Right ventricle myocardium superior (tissue), 1 donor: Measurements from ENCODE around the gene TMEM151B. TPM values are rescaled to one million over a fixed set of nuclear protein-coding genes. Genes with fewer than 3 reads are reported as not detected.

Source experiments
- ATAC-seq: fragments of 200-7000 bp; cut with Tn5 transposase; one replicate; pipeline ENCODE4 v1.9.1; 2020; ENCODE audit warnings: mild to moderate bottlenecking; ENCODE audit not compliant: poor library complexity
- DNase-seq: peaks from one replicate; pipeline ENCODE4 v3.0.0-alpha.2; 2020
- intact Hi-C: fragments of 100-400 bp; cut with DNase I; formaldehyde crosslinking; loops from one replicate; pipeline ENCODE4 v1.11.2; 2022
- long read RNA-seq: library from polyadenylated mRNA; unstranded; transcript quantifications from one replicate; pipeline ENCODE4 v2.0.0, GENCODE V29; 2021
- total RNA-seq: library from RNA; stranded (reverse); fragmentation: NEBNext Ultra II Directional; extraction: Animal tissue kit (Norgen Biotek cat#: 25700); gene quantifications from one replicate; pipeline ENCODE4 v1.2.1, GENCODE V29; 2021
- donor health status: DM: no; HTN: yes; CAD: no; lungs with severe emphysema.

The TMEM151B gene
- total RNA-seq = not detected
- long read RNA-seq = 0 reads

- DNase-seq (no peak), ATAC-seq (no peak)
- intact Hi-C loops = loop anchor here (5.0 kb wide), 1 partner anchor 37 kb away; no protein-coding TSS in a partner anchor
Measured at GRCh38 chr6:44269921-44270525, at the start of gene TMEM151B. Gene TMEM151B, plus strand, starts transcription at chr6:44270450. Its CDS starts 293 bp downstream, at chr6:44270743.

GRCh38 chr6:44220913-44221290 lies 49.3 kb upstream of the TMEM151B start:
- ATAC-seq (no peak), DNase-seq (no peak)
- intact Hi-C loops = no loop called here

- ATAC-seq = peak; percentile 59
- peak; percentile 96 for DNase-seq
- intact Hi-C loops = no loop called here
Measured at GRCh38 chr6:44221291-44221960, 48.8 kb upstream of the TMEM151B start.

- no peak for DNase-seq
- intact Hi-C loops = no loop called here
- no peak for ATAC-seq
Measured at GRCh38 chr6:44221961-44222335, 48.3 kb upstream of the TMEM151B start.

- DNase-seq (no peak), ATAC-seq (no peak)
- intact Hi-C loops = no loop called here
Measured at GRCh38 chr6:44222486-44223318, 47.5 kb upstream of the TMEM151B start.

GRCh38 chr6:44223319-44224028 lies 46.8 kb upstream of the TMEM151B start, which contains the start of gene SLC29A1:
Gene SLC29A1, plus strand, starts transcription at chr6:44223595. Its CDS starts 3,719 bp downstream, at chr6:44227314.
- intact Hi-C loops = no loop called here

GRCh38 chr6:44224029-44224964 lies 46.0 kb upstream of the TMEM151B start:
- DNase-seq (no peak), ATAC-seq (no peak)
- intact Hi-C loops = no loop called here

More at GRCh38 chr6:44223319-44224028, 46.8 kb upstream of the TMEM151B start, which contains the start of gene SLC29A1:
- ATAC-seq (peak; percentile 49), DNase-seq (peak; percentile 90)

GRCh38 chr6:44224965-44225305 lies 45.3 kb upstream of the TMEM151B start:
- DNase-seq = no peak
- intact Hi-C loops = no loop called here
- no peak for ATAC-seq

GRCh38 chr6:44225579-44226325 lies 44.5 kb upstream of the TMEM151B start:
- DNase-seq (no peak), ATAC-seq (no peak)

GRCh38 chr6:44226368-44227147 lies 43.7 kb upstream of the TMEM151B start:
- peak; percentile 50 for ATAC-seq
- peak; percentile 75 for DNase-seq
- intact Hi-C loops = no loop called here

More at GRCh38 chr6:44225579-44226325, 44.5 kb upstream of the TMEM151B start:
- intact Hi-C loops = no loop called here

- ATAC-seq (peak; percentile 0), DNase-seq (peak; percentile 54)
- intact Hi-C loops = no loop called here
Measured at GRCh38 chr6:44227148-44227793, 43.0 kb upstream of the TMEM151B start.

- no peak for DNase-seq
- no peak for ATAC-seq
- intact Hi-C loops = no loop called here
Measured at GRCh38 chr6:44228031-44228430, 42.2 kb upstream of the TMEM151B start.

- DNase-seq (no peak), ATAC-seq (no peak)
- intact Hi-C loops = no loop called here
Measured at GRCh38 chr6:44228433-44228832, 41.8 kb upstream of the TMEM151B start.

GRCh38 chr6:44228836-44229235 lies 41.4 kb upstream of the TMEM151B start:
- DNase-seq = no peak
- intact Hi-C loops = no loop called here
- no peak for ATAC-seq

GRCh38 chr6:44229376-44230033 lies 40.7 kb upstream of the TMEM151B start:
- peak; percentile 54 for ATAC-seq
- DNase-seq = peak; percentile 70
- intact Hi-C loops = no loop called here
